ENCODE results near the gene TARM1.

The TARM1 gene

DNA sequence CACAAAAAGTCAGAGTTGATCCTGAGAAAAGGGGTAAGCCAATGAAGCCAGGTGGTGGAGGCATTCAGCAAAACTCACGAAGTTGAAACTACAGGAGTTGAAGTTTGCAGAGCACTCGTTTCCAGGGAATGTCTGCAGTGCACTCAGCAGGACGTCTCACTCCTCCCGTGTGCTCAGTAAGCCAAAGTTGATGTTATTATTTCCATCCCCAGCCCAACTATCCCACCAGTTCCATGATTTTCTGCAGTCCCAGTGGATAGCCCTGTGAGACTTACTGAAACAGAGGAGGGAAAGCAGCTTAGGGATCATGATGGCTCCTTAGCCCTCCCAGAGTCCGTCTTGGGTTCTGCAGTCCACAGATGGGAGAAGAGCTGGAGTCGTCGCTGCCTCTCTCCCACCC, at the start of gene TARM1:
TSS of gene TARM1 (minus strand) at position 334 of the 400 bp plus-strand sequence. CDS start at position 309, 25 bp downstream.
- no peak for DNase-seq (ENCODE audit: low read depth)

DNA sequence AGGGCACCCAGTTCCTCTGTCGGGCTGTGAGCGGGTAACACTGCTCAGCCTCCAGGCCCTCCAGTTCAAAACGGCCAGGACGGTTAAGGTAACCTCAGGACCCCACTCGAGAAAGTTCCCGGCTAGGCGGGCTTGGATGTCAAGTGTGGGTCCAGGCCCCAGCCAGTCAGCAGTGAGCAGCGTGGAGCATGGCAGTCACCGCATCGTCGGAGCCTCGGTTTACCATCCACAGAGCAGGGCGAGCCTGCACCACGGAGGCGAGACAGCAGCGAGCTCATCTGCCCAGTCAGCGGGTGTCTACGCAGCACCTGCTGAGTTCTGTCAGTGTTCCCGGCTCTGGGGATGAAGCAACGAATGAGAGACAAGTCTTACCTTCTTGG, 48.4 kb upstream of the TARM1 start:
- DNase-seq (ENCODE audit: low read depth): no peak

DNA sequence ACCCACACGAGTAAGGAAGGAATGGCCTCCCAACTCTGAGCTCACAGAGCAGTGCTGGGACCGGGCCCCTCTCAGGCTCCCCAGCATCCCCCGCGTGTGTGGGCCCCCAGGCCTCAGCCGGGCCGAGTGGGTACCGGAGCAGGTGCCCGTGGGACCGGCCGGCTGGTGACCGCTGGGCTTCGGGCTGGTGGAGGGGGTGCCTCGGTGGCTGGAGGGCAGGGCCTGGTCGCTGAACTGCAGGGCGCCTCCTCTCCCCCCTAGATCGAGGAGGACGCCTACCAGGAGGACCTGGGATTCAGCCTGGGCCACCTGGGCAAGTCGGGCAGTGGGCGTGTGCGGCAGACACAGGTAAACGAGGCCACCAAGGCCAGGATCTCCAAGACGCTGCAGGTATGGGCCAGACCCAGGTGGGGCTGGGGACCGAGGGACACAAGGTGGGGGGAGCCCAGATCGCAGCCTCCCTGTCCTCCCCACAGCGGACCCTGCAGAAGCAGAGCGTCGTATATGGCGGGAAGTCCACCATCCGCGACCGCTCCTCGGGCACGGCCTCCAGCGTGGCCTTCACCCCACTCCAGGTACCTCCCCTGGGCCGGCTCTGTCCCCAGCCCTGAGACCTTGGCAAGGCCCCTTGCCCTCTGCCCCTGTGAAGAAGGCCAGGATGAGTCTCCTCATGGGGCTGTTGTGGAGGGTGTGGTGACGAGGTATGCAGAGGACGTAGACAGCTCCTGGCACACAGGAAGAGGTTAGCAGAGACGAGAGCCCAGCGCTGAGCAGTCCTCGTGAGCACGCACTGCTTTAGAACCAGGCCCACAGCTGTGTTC, 47.8 kb upstream of the TARM1 start:
- DNase-seq (ENCODE audit: low read depth): no peak

GRCh38 chr19:54128441-54128725, 47.2 kb upstream of the TARM1 start:
- DNase-seq (ENCODE audit: low read depth): no peak

DNA sequence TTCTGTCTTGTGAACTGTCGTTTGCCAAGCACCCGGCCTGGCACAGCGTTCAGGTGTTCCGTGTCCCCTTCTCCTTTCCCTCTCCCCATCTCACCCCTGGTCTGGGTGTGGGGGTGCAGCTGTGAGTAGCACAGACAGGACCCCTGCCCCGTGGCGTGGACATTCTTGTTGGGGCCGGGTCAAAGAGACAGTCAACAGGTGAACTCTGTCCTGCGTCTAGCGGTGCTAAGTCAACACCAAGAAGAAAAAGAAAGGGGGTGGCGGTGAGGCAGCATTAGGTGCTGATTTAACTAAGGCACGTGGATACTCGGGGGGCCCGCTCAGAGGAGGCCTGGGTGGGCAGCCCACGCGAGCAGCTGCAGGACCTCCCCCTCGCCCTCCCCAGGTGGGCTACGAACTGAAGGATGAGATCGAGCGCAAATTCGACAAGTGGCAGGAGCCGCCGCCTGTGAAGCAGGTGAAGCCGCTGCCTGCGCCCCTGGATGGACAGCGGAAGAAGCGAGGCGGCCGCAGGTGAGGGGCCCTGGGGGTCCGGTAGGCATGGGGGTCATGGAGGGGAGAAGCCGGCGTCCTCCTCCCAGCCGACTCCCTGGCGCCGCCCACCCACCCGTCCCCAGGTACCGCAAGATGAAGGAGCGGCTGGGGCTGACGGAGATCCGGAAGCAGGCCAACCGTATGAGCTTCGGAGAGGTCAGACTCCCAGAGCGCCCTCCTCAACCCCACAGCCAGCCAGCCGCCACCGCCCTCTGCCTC, 46.7 kb upstream of the TARM1 start:
- DNase-seq (ENCODE audit: low read depth): no peak

DNA sequence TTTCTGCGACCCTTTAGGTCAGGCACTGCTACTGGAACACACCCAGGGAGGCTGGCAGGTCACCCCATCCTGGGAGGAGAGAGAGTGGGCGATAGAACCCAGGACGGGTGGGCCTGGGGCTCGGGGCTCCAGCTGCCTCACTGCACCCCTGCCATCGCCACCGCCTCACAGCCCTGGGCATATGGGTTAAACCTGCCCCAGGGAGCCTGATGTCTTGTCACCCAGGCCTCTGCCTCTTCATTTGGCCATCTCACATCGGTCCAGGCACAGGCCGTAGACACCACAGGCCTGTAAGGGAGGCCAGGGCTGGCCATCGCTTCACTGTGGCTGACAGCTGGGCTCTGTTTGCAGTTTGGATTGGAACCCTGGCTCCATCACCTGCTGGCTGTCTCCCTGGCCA, 44.5 kb upstream of the TARM1 start:
- DNase-seq (ENCODE audit: low read depth): no peak

DNA sequence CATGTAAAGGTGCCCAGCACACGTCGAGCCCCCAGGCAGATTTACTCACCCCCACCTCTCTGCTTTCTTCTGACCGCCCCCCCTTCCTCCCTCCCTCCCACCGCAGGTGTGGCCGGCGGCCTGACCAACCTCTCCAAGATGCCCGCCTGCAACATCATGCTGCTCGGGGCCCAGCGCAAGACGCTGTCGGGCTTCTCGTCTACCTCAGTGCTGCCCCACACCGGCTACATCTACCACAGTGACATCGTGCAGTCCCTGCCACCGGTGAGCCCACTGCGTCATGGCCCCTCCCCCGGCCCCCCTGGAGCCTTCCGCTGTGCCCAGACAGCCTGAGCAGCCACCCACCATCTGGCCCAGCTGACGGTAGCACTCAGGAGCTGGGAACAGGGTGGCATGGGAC, 43.2 kb upstream of the TARM1 start:
- DNase-seq (ENCODE audit: low read depth): no peak

- no peak for DNase-seq (ENCODE audit: low read depth)
Observed at GRCh38 chr19:54123682-54124081, 42.5 kb upstream of the TARM1 start.

DNA sequence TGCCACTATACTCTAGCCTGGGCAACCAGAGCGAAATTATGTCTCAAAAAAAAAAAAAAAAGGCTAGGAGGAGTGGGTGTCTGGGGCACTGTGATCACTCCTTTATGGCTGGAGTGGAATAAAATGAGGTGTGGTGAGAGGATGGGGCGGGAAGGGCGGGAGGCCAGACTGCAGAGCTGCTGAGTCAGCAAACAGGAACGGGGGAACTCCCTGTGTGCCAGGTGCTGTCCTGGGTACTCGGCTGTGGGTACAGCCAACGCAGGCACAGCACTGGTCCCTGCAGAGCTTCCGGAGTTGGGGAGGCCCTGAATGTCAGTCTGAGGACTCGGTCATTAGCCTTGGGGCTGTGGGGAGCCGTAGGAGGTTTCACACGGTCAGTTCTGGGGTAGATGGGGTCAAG, 40.1 kb upstream of the TARM1 start:
- no peak for DNase-seq (ENCODE audit: low read depth)

DNA sequence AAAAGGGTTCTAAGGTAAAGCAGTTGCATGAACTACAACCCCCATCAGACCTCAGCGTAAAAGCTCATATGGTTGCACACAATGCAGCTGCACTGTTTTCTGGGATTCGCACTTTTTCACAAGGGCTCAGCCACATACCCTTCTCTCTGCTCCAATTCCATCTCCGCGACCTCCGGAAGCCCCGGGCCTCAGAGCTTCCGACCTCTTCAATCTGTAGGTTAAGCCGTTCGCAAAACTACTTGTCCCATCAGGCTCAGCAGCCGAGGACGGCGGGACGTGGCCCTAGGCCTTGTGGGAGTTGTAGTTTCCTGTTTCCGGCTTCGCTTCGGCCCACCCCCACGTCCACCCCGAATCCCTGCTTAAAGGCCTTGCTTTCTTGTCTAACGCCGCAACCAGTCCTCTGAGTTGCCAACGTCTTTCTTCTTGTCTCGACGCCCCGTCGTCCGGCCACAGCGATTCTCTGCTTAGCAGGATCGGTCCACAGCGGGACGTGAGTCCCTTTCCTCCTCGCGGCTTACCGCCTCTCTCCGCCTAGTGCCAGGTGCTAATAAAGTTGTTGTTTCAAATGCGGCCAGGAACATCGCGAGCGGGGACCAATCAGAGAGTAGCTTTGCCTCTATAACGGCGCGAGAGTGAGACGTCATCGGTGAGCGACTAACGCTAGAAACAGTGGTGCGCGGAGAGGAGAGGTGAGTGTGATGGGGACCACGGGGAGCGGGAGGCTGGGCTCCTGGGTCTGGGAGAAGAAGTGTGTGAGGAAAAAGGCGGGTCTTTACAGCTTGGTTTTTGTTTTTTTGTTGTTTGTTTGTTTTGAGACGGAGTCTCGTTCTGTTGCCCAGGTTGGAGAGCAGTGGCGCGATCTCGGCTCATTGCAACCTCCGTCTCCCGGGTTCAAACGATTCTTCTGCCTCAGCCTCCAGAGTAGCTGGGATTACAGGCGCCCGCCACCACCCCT, 34.2 kb upstream of the TARM1 start, which contains the start of the genes PRPF31 and TFPT:
TSS of gene PRPF31 (plus strand) at position 646 of the 955 bp plus-strand sequence. CDS start 2,525 bp downstream, outside the sequence.
TSS of gene TFPT (minus strand) at position 549 of the 955 bp plus-strand sequence. CDS start at position 161, 388 bp downstream.
- DNase-seq (ENCODE audit: low read depth): peak; percentile 90

DNA sequence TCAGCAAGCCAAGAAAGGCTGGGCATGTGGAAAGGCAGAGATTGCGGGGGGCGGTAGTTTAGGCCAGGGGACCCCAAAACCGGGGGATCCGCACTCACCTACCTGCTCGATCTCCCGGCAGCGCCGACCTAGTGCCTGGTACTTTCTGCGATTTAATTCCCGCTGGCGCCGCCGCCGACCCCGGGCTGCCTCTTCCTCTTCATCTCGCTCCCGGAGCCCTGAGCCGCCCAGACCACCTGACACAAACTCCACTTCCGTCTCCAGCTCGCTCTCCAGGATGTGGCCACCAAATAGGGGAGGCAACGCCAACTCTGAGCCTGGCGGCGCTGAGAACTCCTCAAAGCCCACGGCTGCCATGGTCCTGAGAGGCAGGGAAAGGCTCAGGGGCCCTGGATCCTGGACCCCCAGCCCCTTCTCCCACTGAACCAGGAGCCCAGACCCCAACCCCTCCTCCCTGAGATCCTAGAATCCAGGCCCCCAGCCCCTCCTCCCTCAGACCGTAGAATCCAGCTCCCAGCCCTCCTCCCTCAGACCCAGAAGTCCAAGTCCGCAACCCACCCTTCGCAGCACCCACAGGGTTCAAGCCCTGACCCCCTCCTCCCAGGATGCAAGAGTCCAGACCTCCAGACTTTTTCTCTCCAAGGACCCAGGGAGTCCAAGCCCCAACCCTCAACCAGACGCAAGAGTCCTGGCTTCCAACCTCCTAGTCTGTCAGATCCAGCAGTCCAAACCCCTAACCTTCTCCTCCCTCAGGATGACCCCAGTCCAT, 33.4 kb upstream of the TARM1 start:
- no peak for DNase-seq (ENCODE audit: low read depth)

GRCh38 chr19:54109651-54110050, 28.5 kb upstream of the TARM1 start:
- DNase-seq (ENCODE audit: low read depth): no peak

- DNase-seq (ENCODE audit: low read depth): no peak
Observed at GRCh38 chr19:54108496-54108895, 27.3 kb upstream of the TARM1 start.

- DNase-seq (ENCODE audit: low read depth): no peak
Observed at GRCh38 chr19:54107876-54108490, 26.8 kb upstream of the TARM1 start.

DNA sequence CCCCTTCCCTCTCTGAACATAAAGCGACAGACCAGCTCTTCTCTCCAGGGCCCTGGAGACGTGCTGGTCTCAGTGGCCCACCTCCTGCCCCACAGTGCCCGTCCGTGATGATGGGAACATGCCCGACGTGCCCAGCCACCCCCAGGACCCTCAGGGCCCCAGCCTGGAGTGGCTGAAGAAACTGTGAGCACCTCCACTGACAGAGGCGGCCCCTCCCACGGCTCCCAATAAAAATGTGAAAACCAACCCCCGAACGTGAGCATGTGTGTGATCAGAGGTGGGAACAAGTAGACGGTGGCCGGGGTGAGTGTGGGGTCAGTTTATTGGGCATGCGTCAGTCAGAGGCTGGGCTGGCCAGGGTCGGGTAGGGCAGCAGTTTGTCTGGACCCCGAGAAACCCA, 25.6 kb upstream of the TARM1 start:
- DNase-seq (ENCODE audit: low read depth): no peak

DNA sequence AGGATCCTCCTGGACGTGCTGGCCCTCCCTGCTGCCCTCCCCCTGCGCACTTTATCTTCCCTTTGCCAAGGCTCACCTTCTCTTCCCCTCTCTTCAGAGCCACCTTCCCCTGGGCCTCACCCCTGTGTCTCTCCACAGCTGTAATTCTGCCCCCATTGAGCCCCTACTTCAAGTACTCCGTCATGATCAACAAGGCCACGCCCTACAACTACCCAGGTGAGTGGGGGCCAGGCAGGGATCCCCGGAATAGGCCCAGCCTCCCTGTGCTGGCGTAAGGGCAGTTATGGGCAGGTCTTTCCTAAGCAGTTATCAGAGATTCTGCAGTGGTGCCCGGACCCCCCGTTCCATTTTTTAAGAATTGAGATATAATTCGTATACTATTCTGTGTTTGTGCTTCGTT, 24.6 kb upstream of the TARM1 start:
- DNase-seq (ENCODE audit: low read depth): no peak

GRCh38 chr19:54104998-54105715, 24.0 kb upstream of the TARM1 start:
- no peak for DNase-seq (ENCODE audit: low read depth)

GRCh38 chr19:54102421-54103169, 21.4 kb upstream of the TARM1 start, which contains the start of gene NDUFA3:
Gene NDUFA3, plus strand, starts transcription at chr19:54102855. Its CDS starts 24 bp downstream, at chr19:54102879.
- DNase-seq (ENCODE audit: low read depth): peak; percentile 98

GRCh38 chr19:54100561-54100960, 19.4 kb upstream of the TARM1 start, which contains the start of gene OSCAR:
Gene OSCAR, minus strand, starts transcription at chr19:54100803. Its CDS starts 11 bp downstream, at chr19:54100792.
- no peak for DNase-seq (ENCODE audit: low read depth)

Measured in activated T-helper 1 cell treated with Interleukin-2 at 50 U/mL for 16 hours (primary cell).